Measurements from ENCODE around the gene PAM16.

PAM16 gene

DNA sequence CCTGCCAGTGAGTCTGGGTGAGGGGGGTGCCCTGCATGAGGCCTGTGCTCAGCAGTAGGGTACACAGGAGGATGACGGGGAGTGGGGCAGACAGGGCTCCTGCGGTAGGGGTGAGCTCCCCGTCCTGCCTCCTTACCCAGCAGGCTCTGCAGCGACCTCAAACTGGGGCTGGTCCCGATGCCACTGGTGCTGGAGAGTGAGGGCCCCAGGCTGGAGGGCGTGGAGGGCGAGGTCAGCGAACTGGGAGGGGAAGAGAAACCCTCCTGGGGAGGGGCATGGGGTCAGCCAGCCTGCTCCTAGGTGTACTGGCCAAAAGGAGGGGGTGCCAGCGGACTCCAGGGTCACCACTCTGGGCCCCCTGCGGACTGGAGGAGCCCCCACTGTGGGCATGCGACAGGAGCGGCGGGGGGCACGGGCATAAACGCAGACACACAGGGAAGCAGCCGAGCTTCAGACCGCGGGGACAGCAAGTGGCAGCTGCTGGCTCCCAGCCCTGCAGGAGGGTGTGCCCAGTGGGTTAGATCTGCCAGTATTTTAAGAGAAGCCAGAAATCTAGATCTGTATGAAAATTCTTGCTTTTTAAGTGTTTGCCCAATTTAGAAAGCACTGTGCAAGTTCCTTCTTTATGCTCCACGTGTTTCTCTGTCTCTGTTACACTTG is 11.5 kb upstream of the PAM16 start:
- in situ Hi-C loops (cut with HindIII; ENCODE audit: low sequenced_read_pairs), result no loop called here
- TF ChIP-seq, protein P1, sequence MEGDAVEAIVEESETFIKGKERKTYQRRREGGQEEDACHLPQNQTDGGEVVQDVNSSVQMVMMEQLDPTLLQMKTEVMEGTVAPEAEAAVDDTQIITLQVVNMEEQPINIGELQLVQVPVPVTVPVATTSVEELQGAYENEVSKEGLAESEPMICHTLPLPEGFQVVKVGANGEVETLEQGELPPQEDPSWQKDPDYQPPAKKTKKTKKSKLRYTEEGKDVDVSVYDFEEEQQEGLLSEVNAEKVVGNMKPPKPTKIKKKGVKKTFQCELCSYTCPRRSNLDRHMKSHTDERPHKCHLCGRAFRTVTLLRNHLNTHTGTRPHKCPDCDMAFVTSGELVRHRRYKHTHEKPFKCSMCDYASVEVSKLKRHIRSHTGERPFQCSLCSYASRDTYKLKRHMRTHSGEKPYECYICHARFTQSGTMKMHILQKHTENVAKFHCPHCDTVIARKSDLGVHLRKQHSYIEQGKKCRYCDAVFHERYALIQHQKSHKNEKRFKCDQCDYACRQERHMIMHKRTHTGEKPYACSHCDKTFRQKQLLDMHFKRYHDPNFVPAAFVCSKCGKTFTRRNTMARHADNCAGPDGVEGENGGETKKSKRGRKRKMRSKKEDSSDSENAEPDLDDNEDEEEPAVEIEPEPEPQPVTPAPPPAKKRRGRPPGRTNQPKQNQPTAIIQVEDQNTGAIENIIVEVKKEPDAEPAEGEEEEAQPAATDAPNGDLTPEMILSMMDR (IDR thresholded peaks at IDR 0.05; ENCODE audit: low read depth, low read length), result no peak
- no peak for DNase-seq (ENCODE audit: low read depth, low spot score)
- no peak overlapping the region for H3K4me3 ChIP-seq (ENCODE audit: low read depth, low read length)

DNA sequence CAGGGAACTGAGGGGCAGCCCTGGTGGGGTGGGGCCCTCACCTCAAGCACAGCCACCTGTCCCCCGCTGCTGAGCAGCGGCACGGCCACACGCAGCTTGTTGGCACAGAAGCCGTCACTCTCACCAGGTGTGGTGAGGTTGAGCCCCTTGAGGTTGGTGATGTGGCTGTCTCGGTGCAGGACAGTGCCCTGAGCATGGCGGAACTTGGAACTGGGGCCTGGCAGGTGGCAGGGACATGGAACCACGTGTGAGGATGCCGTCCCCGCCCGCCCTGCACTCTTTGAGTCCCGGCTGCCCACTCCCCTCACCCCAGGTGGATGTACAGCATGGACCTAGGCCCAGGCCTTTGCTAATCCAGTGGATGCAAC is 10.8 kb upstream of the PAM16 start:
- H3K4me3 ChIP-seq (ENCODE audit: low read depth, low read length), result no peak overlapping the region
- TF ChIP-seq, protein P1 (IDR thresholded peaks at IDR 0.05; ENCODE audit: low read depth, low read length), result no peak
- no peak for DNase-seq (ENCODE audit: low read depth, low spot score)
- in situ Hi-C loops (cut with HindIII; ENCODE audit: low sequenced_read_pairs), result no loop called here

DNA sequence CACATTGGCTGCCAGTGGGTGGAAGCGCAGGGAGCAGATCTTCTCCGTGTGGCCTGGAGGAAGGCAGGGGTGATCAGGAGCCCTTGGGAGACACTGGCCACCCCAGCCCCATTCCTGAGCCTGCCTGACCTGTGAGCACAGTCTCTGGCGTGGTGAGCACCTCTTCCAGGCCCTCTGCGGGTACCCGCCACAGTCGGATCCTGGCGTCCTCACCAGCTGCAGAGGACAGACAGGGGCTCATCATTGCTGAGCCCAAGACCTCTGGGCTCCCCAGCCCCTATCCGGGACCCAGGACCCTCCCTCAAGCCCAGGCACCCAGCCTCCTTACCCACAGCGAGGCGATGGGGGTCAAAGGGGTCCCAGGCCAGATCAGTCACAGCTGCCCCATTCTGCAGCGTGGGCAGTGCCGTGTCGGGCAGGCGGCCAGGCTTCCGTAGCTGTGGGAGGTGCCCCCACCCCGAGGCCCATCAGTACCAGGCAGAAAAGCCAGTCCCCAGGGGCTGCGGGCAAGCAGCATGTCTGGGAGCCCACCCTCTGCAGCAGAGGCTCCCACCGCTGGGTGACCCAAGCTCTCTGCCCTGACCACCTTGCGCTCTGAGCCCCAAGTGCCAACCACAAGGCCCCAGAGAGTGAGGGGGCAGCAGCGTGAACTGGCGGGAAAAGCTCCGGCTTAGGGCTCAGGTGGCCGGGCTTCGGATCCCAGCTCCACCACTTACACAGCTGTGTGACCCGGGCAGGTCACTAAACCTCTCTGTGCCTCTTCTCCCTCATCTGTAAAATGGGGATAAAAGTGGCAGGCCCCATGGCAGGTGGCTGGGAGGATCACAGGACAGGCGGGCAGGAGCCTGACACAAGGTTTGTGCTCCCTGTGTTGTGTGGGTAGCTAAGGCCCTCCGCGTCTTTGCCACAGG is 10.2 kb upstream of the PAM16 start:
- no peak for DNase-seq (ENCODE audit: low read depth, low spot score)
- no peak overlapping the region for H3K4me3 ChIP-seq (ENCODE audit: low read depth, low read length)
- in situ Hi-C loops (cut with HindIII; ENCODE audit: low sequenced_read_pairs), result no loop called here
- TF ChIP-seq, protein P1 (IDR thresholded peaks at IDR 0.05; ENCODE audit: low read depth, low read length), result no peak

DNA sequence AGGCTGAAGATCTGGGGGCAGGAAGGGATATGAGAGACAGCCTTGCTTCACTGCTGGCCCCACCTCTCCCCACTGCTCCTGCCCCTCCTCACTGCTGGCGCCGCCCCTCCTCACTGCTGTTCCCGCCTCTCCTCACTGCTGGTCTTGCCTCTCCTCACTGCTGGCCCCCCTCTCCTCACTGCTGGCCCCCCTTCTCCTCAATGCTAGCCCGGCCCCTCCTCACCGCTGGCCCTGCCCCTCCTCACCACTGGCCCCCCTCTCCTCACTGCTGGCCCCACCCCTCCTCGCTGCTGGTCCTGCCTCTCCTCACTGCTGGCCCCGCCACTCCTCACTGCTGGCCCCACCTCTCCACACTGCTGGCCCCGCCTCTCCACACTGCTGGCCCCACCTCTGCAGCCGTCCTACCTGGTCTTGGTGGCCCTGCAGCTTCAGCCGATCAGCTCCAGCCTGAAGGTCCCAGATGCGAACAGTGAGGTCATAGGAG is 9.5 kb upstream of the PAM16 start:
- TF ChIP-seq, protein P1 (IDR thresholded peaks at IDR 0.05; ENCODE audit: low read depth, low read length), result no peak
- no peak for DNase-seq (ENCODE audit: low read depth, low spot score)
- in situ Hi-C loops (cut with HindIII; ENCODE audit: low sequenced_read_pairs), result no loop called here
- H3K4me3 ChIP-seq (ENCODE audit: low read depth, low read length), result no peak overlapping the region

DNA sequence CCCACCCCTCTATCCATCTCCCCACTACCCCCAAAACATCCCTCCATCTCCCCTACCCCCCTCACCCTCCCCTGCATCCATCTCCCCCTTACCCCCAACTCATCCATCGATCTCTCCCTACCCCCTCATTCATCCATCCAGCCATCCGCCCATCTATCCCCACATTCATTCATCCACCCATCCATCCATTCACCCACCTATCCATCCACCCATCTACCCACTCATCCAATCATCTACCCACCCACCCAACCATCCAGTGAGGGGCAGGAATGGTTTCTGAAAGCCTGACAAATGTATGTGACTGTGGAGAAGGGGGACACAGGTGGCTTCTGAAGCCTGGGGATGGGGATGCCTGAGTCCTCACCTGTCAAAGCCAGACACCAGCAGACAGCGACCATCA is 8.8 kb upstream of the PAM16 start:
- DNase-seq (ENCODE audit: low read depth, low spot score), result no peak
- TF ChIP-seq, protein P1 (IDR thresholded peaks at IDR 0.05; ENCODE audit: low read depth, low read length), result no peak
- H3K4me3 ChIP-seq (ENCODE audit: low read depth, low read length), result no peak overlapping the region
- in situ Hi-C loops (cut with HindIII; ENCODE audit: low sequenced_read_pairs), result no loop called here

DNA sequence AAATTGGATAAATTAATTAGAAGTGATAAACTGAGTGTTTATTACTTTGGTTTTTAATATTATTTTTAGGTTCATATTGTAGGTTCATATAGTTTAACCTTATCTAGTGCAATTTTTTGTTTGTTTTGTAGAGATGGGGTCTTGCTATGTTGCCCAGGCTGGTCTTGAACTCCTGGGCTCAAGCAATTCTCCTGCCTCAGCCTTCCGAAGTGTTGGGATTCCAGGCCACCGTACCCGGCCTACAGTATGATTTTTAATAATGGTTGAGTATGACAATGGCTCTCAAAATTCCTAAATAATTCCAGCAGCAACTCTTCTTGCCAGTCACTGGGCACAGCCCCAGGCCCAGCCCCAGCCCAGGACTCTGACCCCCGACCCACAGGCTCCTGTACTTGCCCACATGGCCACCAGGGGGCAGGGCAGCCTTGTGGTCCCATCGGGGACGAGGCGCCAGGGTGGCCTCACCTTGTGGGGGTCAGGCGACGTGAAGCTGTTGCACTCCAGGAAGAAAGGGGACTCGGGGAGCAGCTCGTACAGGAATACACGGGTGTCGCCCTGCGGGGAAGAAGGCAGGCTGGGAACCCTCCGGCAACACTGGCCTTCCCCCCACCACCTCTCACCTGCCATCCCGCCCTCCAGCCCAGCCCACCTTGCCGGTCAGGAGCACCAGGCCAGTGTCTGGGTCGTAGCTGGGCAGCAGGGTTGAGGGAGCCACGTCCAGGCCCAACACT is 7.9 kb upstream of the PAM16 start:
- H3K4me3 ChIP-seq (ENCODE audit: low read depth, low read length), result no peak overlapping the region
- TF ChIP-seq, protein P1 (IDR thresholded peaks at IDR 0.05; ENCODE audit: low read depth, low read length), result peak; percentile 95
- in situ Hi-C loops (cut with HindIII; ENCODE audit: low sequenced_read_pairs), result no loop called here
- no peak for DNase-seq (ENCODE audit: low read depth, low spot score)

Data from astrocyte of the spinal cord (primary cell).